Measurements from ENCODE around the gene C2CD4C. TPM values are rescaled to one million over a fixed set of nuclear protein-coding genes. Genes with fewer than 3 reads are reported as not detected.

Gene C2CD4C
- total RNA-seq, 4 donors from 2014 or later = 0.81 to 3.1 (median 2.1) TPM

GRCh38 chr19:402786-403185 is 6.2 kb downstream of the C2CD4C start:
- intact Hi-C loops (cut with DNase I; ENCODE audit: low total_unique reads) = no loop called here
- TF ChIP-seq POLR2A (IDR thresholded peaks at IDR 0.05) (no peak), CTCF (IDR thresholded peaks at IDR 0.05) (no peak)
- WGBS, 2 donors = 85 to 86% methylated on average over 11 of the region's 11 CpGs
- DNase-seq (ENCODE audit: low spot score in 2 of 2) = no peak
- H3K4me3 ChIP-seq (ENCODE audit: low read depth, poor library complexity, severe bottlenecking) = no peak overlapping the region

GRCh38 chr19:401866-402511 is 7.0 kb downstream of the C2CD4C start:
- WGBS, 2 donors = 26 to 43% methylated on average over 20 to 38 of the region's 38 CpGs
- H3K4me3 ChIP-seq (ENCODE audit: low read depth, poor library complexity, severe bottlenecking) = no peak overlapping the region
- intact Hi-C loops (cut with DNase I; ENCODE audit: low total_unique reads) = no loop called here
- TF ChIP-seq CTCF (IDR thresholded peaks at IDR 0.05) (no peak), POLR2A (IDR thresholded peaks at IDR 0.05) (no peak)
- peak in 1 of 2 donors; percentile 73 for DNase-seq (ENCODE audit: low spot score in 2 of 2)

- peak in 1 of 2 donors; percentile 78 for DNase-seq (ENCODE audit: low spot score in 2 of 2)
- 76 to 83% methylated on average over 35 of the region's 43 CpGs for WGBS, 2 donors
- H3K4me3 ChIP-seq (ENCODE audit: low read depth, poor library complexity, severe bottlenecking) = no peak overlapping the region
- TF ChIP-seq CTCF (IDR thresholded peaks at IDR 0.05) = no peak
- TF ChIP-seq POLR2A (IDR thresholded peaks at IDR 0.05) = no peak
- intact Hi-C loops (cut with DNase I; ENCODE audit: low total_unique reads) = no loop called here
Measured at GRCh38 chr19:400976-401865, 7.7 kb downstream of the C2CD4C start.

- WGBS, 2 donors = 82 to 88% methylated on average over 8 to 9 of the region's 9 CpGs
- H3K4me3 ChIP-seq (ENCODE audit: low read depth, poor library complexity, severe bottlenecking) = no peak overlapping the region
- intact Hi-C loops (cut with DNase I; ENCODE audit: low total_unique reads) = no loop called here
- TF ChIP-seq CTCF (IDR thresholded peaks at IDR 0.05) (no peak), POLR2A (IDR thresholded peaks at IDR 0.05) (no peak)
- DNase-seq (ENCODE audit: low spot score in 2 of 2) = no peak
Measured at GRCh38 chr19:399370-399769, 9.6 kb downstream of the C2CD4C start.

- WGBS, 2 donors = 79 to 85% methylated on average over 17 of the region's 17 CpGs
- intact Hi-C loops (cut with DNase I; ENCODE audit: low total_unique reads) = no loop called here
- peak in 1 of 2 donors; percentile 70 for DNase-seq (ENCODE audit: low spot score in 2 of 2)
- no peak overlapping the region for H3K4me3 ChIP-seq (ENCODE audit: low read depth, poor library complexity, severe bottlenecking)
- TF ChIP-seq CTCF (IDR thresholded peaks at IDR 0.05) (no peak), POLR2A (IDR thresholded peaks at IDR 0.05) (no peak)
Measured at GRCh38 chr19:398719-399118, 10.2 kb downstream of the C2CD4C start.
